Measurements from ENCODE around the gene DNAH3. TPM values are rescaled to one million over a fixed set of nuclear protein-coding genes. Genes with fewer than 3 reads are reported as not detected.
A peak's percentile ranks its signal among the peaks of the same experiment; 100 is the strongest.

Gene DNAH3
- total and polyA plus RNA-seq, 2 of the 13 experiments (the other 11 are each of a cell fraction or from before 2014, with no cell fraction given), result 0.07 to 0.08 TPM

- TF ChIP-seq ZXDC (CRISPR knock-in tag; IDR thresholded peaks at IDR 0.05), result no peak
- TF ChIP-seq YEATS2 (CRISPR knock-in tag; IDR thresholded peaks at IDR 0.05; ENCODE audit: borderline replicate concordance), result no peak
- no peak for TF ChIP-seq ZNF563 (CRISPR knock-in tag; IDR thresholded peaks at IDR 0.05)
- no peak for TF ChIP-seq SKI (IDR thresholded peaks at IDR 0.05; ENCODE audit: partially characterized antibody)
- peak; percentile 38; the same call in 1 of the 2 replicates for TF ChIP-seq ATF1 (CRISPR knock-in tag; IDR thresholded peaks at IDR 0.05)
- TF ChIP-seq DMAP1 (CRISPR knock-in tag; IDR thresholded peaks at IDR 0.05), result no peak
- no peak for TF ChIP-seq ATAD3A (CRISPR knock-in tag; IDR thresholded peaks at IDR 0.05)
- no peak for TF ChIP-seq SKIL (CRISPR knock-in tag; IDR thresholded peaks at IDR 0.05; ENCODE audit: borderline replicate concordance)
- TF ChIP-seq ZBTB26 (CRISPR knock-in tag; IDR thresholded peaks at IDR 0.05; ENCODE audit: borderline replicate concordance), result peak; percentile 50; the same call in 1 of the 2 replicates
- TF ChIP-seq, protein P1, sequence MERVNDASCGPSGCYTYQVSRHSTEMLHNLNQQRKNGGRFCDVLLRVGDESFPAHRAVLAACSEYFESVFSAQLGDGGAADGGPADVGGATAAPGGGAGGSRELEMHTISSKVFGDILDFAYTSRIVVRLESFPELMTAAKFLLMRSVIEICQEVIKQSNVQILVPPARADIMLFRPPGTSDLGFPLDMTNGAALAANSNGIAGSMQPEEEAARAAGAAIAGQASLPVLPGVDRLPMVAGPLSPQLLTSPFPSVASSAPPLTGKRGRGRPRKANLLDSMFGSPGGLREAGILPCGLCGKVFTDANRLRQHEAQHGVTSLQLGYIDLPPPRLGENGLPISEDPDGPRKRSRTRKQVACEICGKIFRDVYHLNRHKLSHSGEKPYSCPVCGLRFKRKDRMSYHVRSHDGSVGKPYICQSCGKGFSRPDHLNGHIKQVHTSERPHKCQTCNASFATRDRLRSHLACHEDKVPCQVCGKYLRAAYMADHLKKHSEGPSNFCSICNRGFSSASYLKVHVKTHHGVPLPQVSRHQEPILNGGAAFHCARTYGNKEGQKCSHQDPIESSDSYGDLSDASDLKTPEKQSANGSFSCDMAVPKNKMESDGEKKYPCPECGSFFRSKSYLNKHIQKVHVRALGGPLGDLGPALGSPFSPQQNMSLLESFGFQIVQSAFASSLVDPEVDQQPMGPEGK (CRISPR knock-in tag; IDR thresholded peaks at IDR 0.05), result 0 out of 2 replicates have a peak, but pooled peaks have one; percentile 39
- no peak for TF ChIP-seq TFE3 (CRISPR knock-in tag; IDR thresholded peaks at IDR 0.05)
- no peak for TF ChIP-seq SYNCRIP (IDR thresholded peaks at IDR 0.05; ENCODE audit: insufficient read depth, low read depth, low read length)
- TF ChIP-seq ZNF891 (CRISPR knock-in tag; IDR thresholded peaks at IDR 0.05), result no peak
- TF ChIP-seq, protein P2, sequence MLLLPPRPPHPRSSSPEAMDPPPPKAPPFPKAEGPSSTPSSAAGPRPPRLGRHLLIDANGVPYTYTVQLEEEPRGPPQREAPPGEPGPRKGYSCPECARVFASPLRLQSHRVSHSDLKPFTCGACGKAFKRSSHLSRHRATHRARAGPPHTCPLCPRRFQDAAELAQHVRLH (CRISPR knock-in tag; IDR thresholded peaks at IDR 0.05; ENCODE audit: borderline replicate concordance, low read depth), result no peak
- 0 out of 2 replicates have a peak, but pooled peaks have one; percentile 16 for TF ChIP-seq MIER3 (CRISPR knock-in tag; IDR thresholded peaks at IDR 0.05; ENCODE audit: borderline replicate concordance)
- no peak for TF ChIP-seq CBX2 (IDR thresholded peaks at IDR 0.05; ENCODE audit: low read depth, low read length)
- TF ChIP-seq CBX2 (CRISPR knock-in tag; IDR thresholded peaks at IDR 0.05; ENCODE audit: low read depth), result no peak
- no peak for TF ChIP-seq EP300 (IDR thresholded peaks at IDR 0.05; ENCODE audit: low read depth in 2 of 2, low read length in 2 of 2)
- 0 out of 2 replicates have a peak, but pooled peaks have one; percentile 4 for TF ChIP-seq EP300 (CRISPR knock-in tag; IDR thresholded peaks at IDR 0.05; ENCODE audit: borderline replicate concordance)
Measured at GRCh38 chr16:20884240-20884556, 266.4 kb downstream of the DNAH3 start (continued).

Data from HepG2 (cell line).